Neuronal stem cell (in vitro differentiated cells): Measurements from ENCODE around the gene IFNA21.
"Not testable (repeated sequence)": the region's sequence is repeated elsewhere in the genome, so short reads cannot be mapped to it uniquely, and the experiment has no call there.

ENCODE experiments used
- DNase-seq: peaks from one replicate; pipeline ENCODE4 v3.0.0-alpha.2; 2013; ENCODE audit warnings: low spot score
- H2AFZ ChIP-seq: one replicate; pipeline ENCODE4 v1.6.1; 2013; ENCODE audit warnings: mild to moderate bottlenecking, low read length, inconsistent platforms
- H2AK5ac ChIP-seq: 2 replicates; pipeline ENCODE4 v1.6.1; 2013; ENCODE audit warnings: low read depth, mild to moderate bottlenecking, inconsistent platforms, low read length, moderate library complexity, mixed read lengths
- H2BK120ac ChIP-seq: 2 replicates; pipeline ENCODE4 v1.6.1; 2013; ENCODE audit warnings: low read depth, mild to moderate bottlenecking, inconsistent platforms, low read length, moderate library complexity, mixed read lengths
- H2BK12ac ChIP-seq: one replicate; pipeline ENCODE4 v1.6.1; 2013; ENCODE audit warnings: low read length, inconsistent platforms
- H2BK15ac ChIP-seq: 2 replicates; pipeline ENCODE4 v1.6.1; 2013; ENCODE audit warnings: mild to moderate bottlenecking, low read length, inconsistent platforms, mixed read lengths
- H2BK5ac ChIP-seq: one replicate; pipeline ENCODE4 v1.6.1; 2013; ENCODE audit warnings: inconsistent platforms, mild to moderate bottlenecking, low read length, moderate library complexity
- H3K14ac ChIP-seq: one replicate; pipeline ENCODE4 v1.6.1; 2013; ENCODE audit warnings: low read length, inconsistent platforms
- H3K18ac ChIP-seq: 2 replicates; pipeline ENCODE4 v1.6.1; 2013; ENCODE audit warnings: low read length, inconsistent platforms
- H3K23ac ChIP-seq: 2 replicates; pipeline ENCODE4 v1.6.1; 2013; ENCODE audit warnings: low read depth, mild to moderate bottlenecking, mixed read lengths, low read length, inconsistent platforms; ENCODE audit not compliant: poor library complexity
- H3K27ac ChIP-seq: replicated peaks from 3 replicates; pipeline ENCODE4 v1.5.1; 2013; ENCODE audit warnings: low read length, inconsistent platforms
- H3K27me3 ChIP-seq, 3 experiments: 2 replicates each; pipeline ENCODE4 v1.6.1; 2013; ENCODE audit warnings: low read length in 3 of 3, mild to moderate bottlenecking in 2 of 3, inconsistent platforms in 1 of 3, low read depth in 1 of 3, mixed read lengths in 1 of 3, moderate library complexity in 1 of 3; ENCODE audit not compliant: control insufficient read depth in 3 of 3, insufficient read depth in 3 of 3
- H3K36me3 ChIP-seq, 2 donors: replicated peaks in 1 of 2; 2 replicates each; pipeline ENCODE4 v1.6.1; 2013; ENCODE audit warnings: low read length in 2 of 2; ENCODE audit not compliant: control insufficient read depth in 2 of 2, insufficient read depth in 2 of 2
- H3K4ac ChIP-seq: 2 replicates; pipeline ENCODE4 v1.6.1; 2013; ENCODE audit warnings: inconsistent platforms, mild to moderate bottlenecking, low read length, moderate library complexity
- H3K4me1 ChIP-seq, 2 donors: 1 replicate in 1 of 2; 2 replicates in 1 of 2; pipeline ENCODE4 v1.6.1; 2013; ENCODE audit warnings: low read length in 2 of 2, low read depth in 1 of 2; ENCODE audit not compliant: control insufficient read depth in 2 of 2, insufficient read depth in 1 of 2
- H3K4me2 ChIP-seq: one replicate; pipeline ENCODE4 v1.6.1; 2013; ENCODE audit warnings: mild to moderate bottlenecking, low read length, inconsistent platforms; ENCODE audit not compliant: insufficient read depth, poor library complexity, severe bottlenecking
- H3K4me3 ChIP-seq, 2 donors: 2 replicates each; pipeline ENCODE4 v1.5.1; 2013; ENCODE audit warnings: low read length in 2 of 2, mild to moderate bottlenecking in 2 of 2, inconsistent platforms in 1 of 2, moderate library complexity in 1 of 2
- H3K79me1 ChIP-seq: one replicate; pipeline ENCODE4 v1.6.1; 2013; ENCODE audit warnings: low read depth, mild to moderate bottlenecking, inconsistent platforms, low read length, moderate library complexity
- H3K9ac ChIP-seq: one replicate; pipeline ENCODE4 v1.6.1; 2013; ENCODE audit warnings: mild to moderate bottlenecking, low read depth, low read length, inconsistent platforms; ENCODE audit not compliant: poor library complexity
- H3K9me3 ChIP-seq, 2 donors: replicated peaks in 1 of 2; 2 replicates each; pipeline versions ENCODE3 to v1.6.1; 2013; ENCODE audit warnings: low read length in 2 of 2, mild to moderate bottlenecking in 2 of 2, inconsistent platforms in 1 of 2, low read depth in 1 of 2, mixed read lengths in 1 of 2, moderate library complexity in 1 of 2; ENCODE audit not compliant: control insufficient read depth in 2 of 2, insufficient read depth in 1 of 2
- H4K8ac ChIP-seq: one replicate; pipeline ENCODE4 v1.6.1; 2013; ENCODE audit warnings: low read depth, mild to moderate bottlenecking, inconsistent platforms, low read length, moderate library complexity
- H4K91ac ChIP-seq: one replicate; pipeline ENCODE4 v1.6.1; 2013; ENCODE audit warnings: low read length, low read depth, mild to moderate bottlenecking, inconsistent platforms; ENCODE audit not compliant: poor library complexity
- WGBS, 2 donors: extraction: QIAGEN DNeasy Blood & Tissue Kit; methylation state at CpG; one replicate each; pipeline ENCODE4 v1.1.7; 2013; ENCODE audit warnings: missing lambda C conversion rate in 2 of 2, mixed read lengths in 1 of 2; ENCODE audit not compliant: insufficient read length in 2 of 2, insufficient replicate concordance in 1 of 2; ENCODE audit errors: extremely low coverage in 2 of 2; 5-methylcytosine and 5-hydroxymethylcytosine counted together

IFNA21 gene

DNA sequence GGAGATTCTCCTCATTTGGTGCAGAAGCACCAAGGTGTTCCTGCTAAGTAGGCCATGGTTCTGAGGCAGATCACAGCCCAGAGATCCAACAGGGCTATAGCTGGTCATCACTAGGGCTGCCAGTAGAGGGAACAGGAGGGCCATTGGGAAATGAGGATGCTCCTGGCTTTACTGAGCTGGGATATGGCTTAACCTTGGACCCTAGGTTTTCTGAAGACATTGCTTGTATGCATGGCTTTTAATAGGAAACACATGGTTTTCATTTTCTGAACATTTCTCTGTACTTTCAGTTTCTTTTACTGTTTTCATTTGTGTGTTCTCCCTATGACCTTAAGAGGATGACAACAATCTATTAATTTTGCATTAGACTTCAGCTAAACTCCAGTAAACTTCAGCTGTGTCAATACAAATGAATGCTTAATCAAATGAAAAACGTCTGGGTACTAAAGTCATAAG lies 25.0 kb downstream of the IFNA21 start, which contains the start of gene IFNW1:
IFNW1 (minus strand) TSS at position 406 of the 456 bp plus-strand sequence; CDS start at position 144, 262 bp downstream.
- DNase-seq: no peak
- H2AK5ac ChIP-seq: no peak within 1 kb of the TSS

DNA sequence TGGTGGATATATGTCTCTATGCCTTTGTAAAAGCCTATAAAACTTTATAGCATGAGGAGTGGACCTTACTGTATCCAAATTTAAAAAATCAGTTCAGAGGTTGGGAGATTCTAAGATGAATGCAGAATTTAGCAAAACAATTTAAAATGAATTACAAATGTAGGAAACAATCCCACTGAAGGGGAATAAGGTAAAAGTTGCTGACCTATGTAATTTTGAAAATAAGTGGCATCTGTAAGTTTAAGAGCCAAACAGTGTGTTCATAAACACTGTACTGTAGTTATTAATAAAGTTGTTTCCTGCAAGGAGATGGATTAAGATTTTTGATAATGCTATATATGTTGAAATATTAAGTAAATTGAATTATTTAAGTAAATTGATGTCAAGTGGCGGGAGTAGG lies 29.4 kb downstream of the IFNA21 start:
- no peak overlapping the region for H4K8ac ChIP-seq
- no peak overlapping the region for H2BK120ac ChIP-seq

More for the DNA sequence above, 25.0 kb downstream of the IFNA21 start, which contains the start of gene IFNW1:
- Histone ChIP-seq H3K27ac (no peak within 1 kb of the TSS), H3K9me3 (no peaks in the 10 kb centered on the region), H3K23ac (no peak within 1 kb of the TSS), H3K4ac (no peak within 1 kb of the TSS), H2BK15ac (no peak within 1 kb of the TSS), H2BK5ac (no peak within 1 kb of the TSS), H3K79me1 (no peaks in the 10 kb centered on the region), H2BK120ac (no peak within 1 kb of the TSS), H4K8ac (no peak within 1 kb of the TSS), H3K27me3 (no peaks in the 10 kb centered on the region), H3K14ac (no peak within 1 kb of the TSS), H3K9ac (no peak within 1 kb of the TSS), H3K4me1 (no peaks in the 10 kb centered on the region), H4K91ac (no peak within 1 kb of the TSS), H3K18ac (no peak within 1 kb of the TSS), H3K4me2 (no peak within 1 kb of the TSS), H2AFZ (no peak within 1 kb of the TSS), H3K36me3 (no peaks in the 10 kb centered on the region), H2BK12ac (no peak within 1 kb of the TSS), H3K4me3 (no peak within 1 kb of the TSS)
- no CpG with 5 or more reads among the region's 1 CpG for WGBS, 2 donors

DNA sequence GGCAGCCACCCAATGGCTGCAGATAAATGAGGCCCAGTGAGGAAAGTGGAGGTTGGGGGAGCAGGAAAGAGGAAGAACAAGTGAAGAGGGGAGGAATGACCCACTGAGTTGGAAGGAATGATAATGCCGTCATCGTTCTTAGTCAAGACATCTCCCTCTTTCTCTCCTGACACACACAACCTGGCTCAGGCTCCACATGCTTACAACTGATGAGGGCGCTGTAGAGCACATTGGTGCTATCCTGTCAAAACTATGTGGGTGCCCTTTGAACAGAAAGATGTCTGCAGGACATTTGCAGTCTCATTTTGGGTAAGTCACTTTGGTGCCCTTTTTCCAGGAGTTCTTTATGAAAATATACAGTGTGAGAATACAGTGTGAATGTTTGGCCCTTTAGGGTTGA lies 30.7 kb downstream of the IFNA21 start:
- Histone ChIP-seq H2BK5ac (no peak overlapping the region), H2BK15ac (no peak overlapping the region), H3K9ac (no peak overlapping the region), H2BK120ac (no peak overlapping the region), H4K8ac (no peak overlapping the region), H3K27me3 (no peaks in the 10 kb centered on the region), H2BK12ac (no peak overlapping the region), H3K27ac (no peak overlapping the region), H3K4me1 (no peaks in the 10 kb centered on the region), H3K79me1 (no peaks in the 10 kb centered on the region), H4K91ac (no peak overlapping the region), H3K23ac (no peak overlapping the region), H3K9me3 (no peaks in the 10 kb centered on the region), H3K4ac (no peak overlapping the region), H3K36me3 (no peaks in the 10 kb centered on the region), H3K4me3 (no peak overlapping the region), H3K4me2 (no peak overlapping the region), H3K14ac (no peak overlapping the region), H2AFZ (no peak overlapping the region), H2AK5ac (no peak overlapping the region), H3K18ac (no peak overlapping the region)
- WGBS, 2 donors: no CpG with 5 or more reads among the region's 3 CpGs
- DNase-seq: no peak

More for the DNA sequence above, 29.4 kb downstream of the IFNA21 start:
- Histone ChIP-seq H2BK15ac (no peak overlapping the region), H3K4me3 (no peak overlapping the region), H4K91ac (no peak overlapping the region), H2BK5ac (no peak overlapping the region), H3K9me3 (no peaks in the 10 kb centered on the region), H3K36me3 (no peaks in the 10 kb centered on the region), H3K14ac (no peak overlapping the region), H3K79me1 (no peaks in the 10 kb centered on the region), H3K27ac (no peak overlapping the region), H3K9ac (no peak overlapping the region), H3K18ac (no peak overlapping the region), H3K4ac (no peak overlapping the region), H3K4me1 (no peaks in the 10 kb centered on the region), H2AK5ac (no peak overlapping the region), H3K23ac (no peak overlapping the region), H2AFZ (no peak overlapping the region), H3K4me2 (no peak overlapping the region), H2BK12ac (no peak overlapping the region), H3K27me3 (no peaks in the 10 kb centered on the region)
- no CpG with 5 or more reads among the region's 1 CpG for WGBS, 2 donors
- no peak for DNase-seq

DNA sequence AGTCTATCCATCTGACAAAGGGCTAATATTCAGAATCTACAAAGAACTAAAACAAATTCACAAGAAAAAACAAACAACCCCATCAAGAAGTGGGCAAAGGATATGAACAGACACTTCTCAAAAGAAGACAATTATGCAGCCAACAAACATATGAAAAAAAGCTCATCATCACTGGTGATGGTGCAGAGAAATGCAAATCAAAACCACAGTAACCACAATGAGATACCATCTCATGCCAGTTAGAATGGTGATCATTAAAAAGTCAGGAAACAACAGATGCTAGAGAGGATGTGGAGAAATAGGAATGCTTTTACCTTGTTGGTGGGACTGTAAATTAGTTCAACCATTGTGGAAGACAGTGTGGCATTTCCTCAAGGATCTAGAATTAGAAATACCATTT lies 38.3 kb downstream of the IFNA21 start:
- not testable (repeated sequence) for H4K8ac ChIP-seq, H2AFZ ChIP-seq, H3K4ac ChIP-seq, H2AK5ac ChIP-seq, H2BK12ac ChIP-seq, H2BK5ac ChIP-seq, H3K36me3 ChIP-seq, H4K91ac ChIP-seq, H3K4me3 ChIP-seq, H3K23ac ChIP-seq, H2BK15ac ChIP-seq, H3K79me1 ChIP-seq, H3K27ac ChIP-seq, H3K27me3 ChIP-seq, H3K4me2 ChIP-seq, H3K18ac ChIP-seq, H3K9me3 ChIP-seq, DNase-seq, H3K14ac ChIP-seq, H3K4me1 ChIP-seq, H3K9ac ChIP-seq, H2BK120ac ChIP-seq
